DOHH2 (cell line): ENCODE data around the gene FIZ1.
A peak's percentile ranks its signal among the peaks of the same experiment; 100 is the strongest.

Experiments used
- H3F3A ChIP-seq: fragments of 200-600 bp; sonication (generic), shearing (Covaris generic); 2 replicates; pipeline ENCODE4 v1.6.0; 2016; ENCODE audit warnings: antibody characterized with exemption, mild to moderate bottlenecking; ENCODE audit not compliant: control insufficient read depth, insufficient read depth
- H3K27ac ChIP-seq: fragments of 200-600 bp; sonication (generic); 2 replicates; pipeline ENCODE4 v1.5.1; 2014; ENCODE audit warnings: low read depth, mild to moderate bottlenecking, low read length, moderate library complexity
- H3K27me3 ChIP-seq: fragments of 200-600 bp; sonication (generic); 2 replicates; pipeline ENCODE4 v1.6.1; 2014; ENCODE audit warnings: mild to moderate bottlenecking, low read length, mixed read lengths; ENCODE audit not compliant: control insufficient read depth
- H3K36me3 ChIP-seq: fragments of 200-600 bp; sonication (generic); 2 replicates; pipeline ENCODE4 v1.6.1; 2014; ENCODE audit warnings: mild to moderate bottlenecking, low read length, moderate library complexity, mixed read lengths; ENCODE audit not compliant: control insufficient read depth
- H3K4me1 ChIP-seq: fragments of 200-600 bp; sonication (generic); 2 replicates; pipeline ENCODE4 v1.6.1; 2014; ENCODE audit warnings: mild to moderate bottlenecking, low read length, mixed read lengths; ENCODE audit not compliant: control insufficient read depth
- H3K4me2 ChIP-seq: fragments of 200-600 bp; sonication (generic); 2 replicates; pipeline ENCODE4 v1.6.0; 2014; ENCODE audit warnings: mild to moderate bottlenecking, low read length, moderate library complexity
- H3K4me3 ChIP-seq: fragments of 200-600 bp; sonication (generic); 2 replicates; pipeline ENCODE4 v1.5.1; 2014; ENCODE audit warnings: mild to moderate bottlenecking, low read length, mixed read lengths
- H3K79me2 ChIP-seq: fragments of 200-600 bp; sonication (generic); 2 replicates; pipeline ENCODE4 v1.6.1; 2014; ENCODE audit warnings: mild to moderate bottlenecking, low read length, mixed read lengths; ENCODE audit not compliant: control insufficient read depth
- H3K9me2 ChIP-seq: fragments of 200-600 bp; sonication (generic); replicated peaks from 2 replicates; pipeline ENCODE4 v1.6.1; 2014; ENCODE audit warnings: mild to moderate bottlenecking, low read length, mixed read lengths; ENCODE audit not compliant: control insufficient read depth
- H3K9me3 ChIP-seq: fragments of 200-600 bp; sonication (generic); 2 replicates; pipeline ENCODE4 v1.6.1; 2014; ENCODE audit warnings: antibody characterized with exemption, low read length, mixed read lengths; ENCODE audit not compliant: control insufficient read depth, insufficient read depth
- H4K20me1 ChIP-seq: fragments of 200-600 bp; sonication (generic); 2 replicates; pipeline ENCODE4 v1.6.0; 2014; ENCODE audit warnings: low read depth, mild to moderate bottlenecking, antibody characterized with exemption, low read length, moderate library complexity; ENCODE audit not compliant: control insufficient read depth, insufficient read depth
- EZH2phosphoT487 ChIP-seq: fragments of 200-600 bp; sonication (generic); IDR thresholded peaks from 2 replicates; pipeline ENCODE4 v1.6.1; 2017; ENCODE audit warnings: borderline replicate concordance, mild to moderate bottlenecking, antibody characterized with exemption, low read length, moderate library complexity, mixed read lengths
- TF ChIP-seq, protein P1 (sequence below): fragments of 200-600 bp; sonication (generic); IDR thresholded peaks from one replicate; pipeline ENCODE4 v1.5.1; 2014; ENCODE audit warnings: antibody characterized with exemption, mild to moderate bottlenecking, low read depth, low read length; ENCODE audit not compliant: poor library complexity, severe bottlenecking

Gene FIZ1

DNA sequence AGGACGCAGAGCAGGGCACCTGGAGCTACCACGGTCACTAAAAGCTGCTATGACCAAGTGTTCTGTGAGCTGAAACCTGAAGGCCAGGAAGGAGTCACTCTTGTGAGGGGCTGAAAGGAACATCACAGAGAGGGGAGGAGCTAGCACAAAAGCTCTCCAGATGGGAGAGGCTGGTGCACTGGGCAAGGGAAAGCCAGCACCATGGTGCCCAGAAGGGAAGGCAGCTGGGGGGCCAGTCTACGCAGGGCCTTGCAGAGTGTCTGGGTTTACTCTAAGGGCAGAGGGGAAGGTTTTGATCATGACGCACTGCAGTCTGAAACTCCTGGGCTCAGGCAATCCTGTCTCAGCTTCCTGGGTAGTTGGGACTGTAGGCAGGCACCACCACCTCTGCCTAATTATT lies 37.4 kb upstream of the FIZ1 start:
- TF ChIP-seq EZH2phosphoT487: no peak
- TF ChIP-seq, protein P1, sequence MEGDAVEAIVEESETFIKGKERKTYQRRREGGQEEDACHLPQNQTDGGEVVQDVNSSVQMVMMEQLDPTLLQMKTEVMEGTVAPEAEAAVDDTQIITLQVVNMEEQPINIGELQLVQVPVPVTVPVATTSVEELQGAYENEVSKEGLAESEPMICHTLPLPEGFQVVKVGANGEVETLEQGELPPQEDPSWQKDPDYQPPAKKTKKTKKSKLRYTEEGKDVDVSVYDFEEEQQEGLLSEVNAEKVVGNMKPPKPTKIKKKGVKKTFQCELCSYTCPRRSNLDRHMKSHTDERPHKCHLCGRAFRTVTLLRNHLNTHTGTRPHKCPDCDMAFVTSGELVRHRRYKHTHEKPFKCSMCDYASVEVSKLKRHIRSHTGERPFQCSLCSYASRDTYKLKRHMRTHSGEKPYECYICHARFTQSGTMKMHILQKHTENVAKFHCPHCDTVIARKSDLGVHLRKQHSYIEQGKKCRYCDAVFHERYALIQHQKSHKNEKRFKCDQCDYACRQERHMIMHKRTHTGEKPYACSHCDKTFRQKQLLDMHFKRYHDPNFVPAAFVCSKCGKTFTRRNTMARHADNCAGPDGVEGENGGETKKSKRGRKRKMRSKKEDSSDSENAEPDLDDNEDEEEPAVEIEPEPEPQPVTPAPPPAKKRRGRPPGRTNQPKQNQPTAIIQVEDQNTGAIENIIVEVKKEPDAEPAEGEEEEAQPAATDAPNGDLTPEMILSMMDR: no peak
- peaks cover 3% of the 10 kb centered on the region; the same call in 1 of the 2 replicates for H4K20me1 ChIP-seq
- peak overlapping the region; percentile 96 for H3K4me2 ChIP-seq
- peak overlapping the region; percentile 86 for H3K4me3 ChIP-seq
- H3K27me3 ChIP-seq: no peaks in the 10 kb centered on the region
- no peaks in the 10 kb centered on the region for H3K9me3 ChIP-seq
- H3K4me1 ChIP-seq: peaks cover 59% of the 10 kb centered on the region
- peaks cover 30% of the 10 kb centered on the region for H3K36me3 ChIP-seq
- H3K79me2 ChIP-seq: peaks cover 58% of the 10 kb centered on the region
- H3K27ac ChIP-seq: no peak overlapping the region
- no peaks in the 10 kb centered on the region for H3K9me2 ChIP-seq
- peaks cover 25% of the 10 kb centered on the region for H3F3A ChIP-seq

DNA sequence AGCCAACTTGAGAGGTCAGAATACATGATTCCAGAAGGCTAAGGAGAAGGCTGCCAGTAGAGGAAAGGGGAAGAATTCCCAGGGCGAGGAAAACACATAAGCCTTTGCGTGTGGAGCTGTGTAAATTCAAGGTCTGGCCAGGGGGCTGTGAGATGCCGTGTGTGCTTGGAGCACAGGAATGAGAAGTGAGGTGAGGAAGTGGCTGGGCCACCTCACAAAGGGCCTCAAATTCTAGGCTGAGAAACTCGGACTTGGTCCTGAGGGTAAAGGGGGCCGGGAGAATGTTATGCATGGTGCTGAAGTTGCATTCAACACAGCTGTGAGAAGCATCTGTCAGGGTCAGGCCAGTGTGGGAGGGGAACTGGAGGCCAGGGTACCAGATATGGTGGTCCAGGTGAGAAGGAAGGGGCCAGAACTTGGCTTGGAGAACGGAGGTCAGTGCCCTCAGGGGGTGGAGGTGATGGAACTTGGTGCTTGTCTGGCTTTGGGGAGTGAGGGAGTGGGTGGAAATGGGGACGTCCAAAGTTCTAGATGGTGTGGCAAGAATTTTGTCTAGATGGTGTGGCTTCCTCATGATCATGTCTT lies 36.6 kb upstream of the FIZ1 start:
- peaks cover 3% of the 10 kb centered on the region; the same call in 1 of the 2 replicates for H4K20me1 ChIP-seq
- H3K79me2 ChIP-seq: peaks cover 52% of the 10 kb centered on the region
- H3K4me3 ChIP-seq: peak overlapping the region; percentile 86
- H3K4me2 ChIP-seq: peak overlapping the region; percentile 96
- H3K9me3 ChIP-seq: no peaks in the 10 kb centered on the region
- H3K27me3 ChIP-seq: no peaks in the 10 kb centered on the region
- peaks cover 26% of the 10 kb centered on the region for H3K36me3 ChIP-seq
- H3K9me2 ChIP-seq: no peaks in the 10 kb centered on the region
- H3K4me1 ChIP-seq: peaks cover 60% of the 10 kb centered on the region
- H3F3A ChIP-seq: peaks cover 20% of the 10 kb centered on the region
- TF ChIP-seq EZH2phosphoT487: no peak
- TF ChIP-seq, protein P1: no peak
- no peak overlapping the region for H3K27ac ChIP-seq

DNA sequence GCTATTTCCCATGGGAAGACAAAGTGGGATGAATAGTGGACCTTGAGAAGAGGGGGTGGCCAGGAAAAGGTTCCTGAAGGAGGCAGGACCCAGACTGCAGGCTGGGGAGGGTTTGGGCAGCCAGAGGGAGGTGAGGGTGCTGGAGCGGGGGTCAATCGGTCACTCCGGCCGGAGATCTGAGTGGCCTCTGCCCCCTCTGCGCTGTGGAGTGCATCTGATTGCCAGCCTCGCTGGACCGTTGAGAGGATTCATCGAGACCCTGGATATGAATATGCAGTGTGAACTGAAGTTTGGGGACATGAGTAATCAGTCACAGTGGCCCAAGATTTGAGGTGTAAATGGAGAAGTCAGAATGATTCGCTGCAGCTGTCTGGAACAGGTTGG lies 36.0 kb upstream of the FIZ1 start:
- peak overlapping the region; percentile 56 for H3K27ac ChIP-seq
- H4K20me1 ChIP-seq: peaks cover 3% of the 10 kb centered on the region; the same call in 1 of the 2 replicates
- H3K36me3 ChIP-seq: peaks cover 26% of the 10 kb centered on the region
- no peaks in the 10 kb centered on the region for H3K9me2 ChIP-seq
- H3K79me2 ChIP-seq: peaks cover 52% of the 10 kb centered on the region
- no peaks in the 10 kb centered on the region for H3K9me3 ChIP-seq
- H3K27me3 ChIP-seq: no peaks in the 10 kb centered on the region
- H3K4me3 ChIP-seq: peak overlapping the region; percentile 86
- peak overlapping the region; percentile 96 for H3K4me2 ChIP-seq
- TF ChIP-seq EZH2phosphoT487: no peak
- TF ChIP-seq, protein P1: no peak
- H3K4me1 ChIP-seq: peaks cover 56% of the 10 kb centered on the region
- H3F3A ChIP-seq: peaks cover 16% of the 10 kb centered on the region
